Esophagus muscularis mucosa (tissue), 2 donors: ENCODE measurements around the gene NELFCD.

Experiments
- POLR2A ChIP-seq: fragments of 450-650 bp; IDR thresholded peaks from one replicate; pipeline ENCODE4 v1.6.1; 2017; ENCODE audit warnings: antibody characterized with exemption, moderate library complexity, mild to moderate bottlenecking, low read depth
- POLR2AphosphoS5 ChIP-seq, 2 donors: sonication (generic); formaldehyde crosslinking; IDR thresholded peaks; one replicate each; pipeline ENCODE4 v1.6.1; 2017; ENCODE audit warnings: antibody characterized with exemption in 2 of 2

- TF ChIP-seq POLR2A, result no peak
- no peak for TF ChIP-seq POLR2AphosphoS5 (IDR thresholded peaks at IDR 0.05)
Measured at GRCh38 chr20:58975353-58975752, 5.7 kb upstream of the NELFCD start.
